Right lobe of liver (tissue), 6 donors: ENCODE measurements around the gene CPNE4. TPM values are rescaled to one million over a fixed set of nuclear protein-coding genes. Genes with fewer than 3 reads are reported as not detected.

Experiments
- ATAC-seq, 4 donors: fragments of 200-7000 bp; cut with Tn5 transposase; one replicate each; pipeline ENCODE4 v1.9.1; 2020; ENCODE audit warnings: mild to moderate bottlenecking in 4 of 4, moderate library complexity in 4 of 4
- DNase-seq, 3 donors: peaks; one replicate each; pipeline ENCODE4 v3.0.0-alpha.2; 2020
- H3K27ac ChIP-seq, 3 donors: fragments of 200-600 bp; one replicate each; pipeline ENCODE4 v1.8.0; 2022
- H3K27me3 ChIP-seq, 2 donors: fragments of 200-600 bp; one replicate each; pipeline ENCODE4 v1.8.0; 2022
- H3K36me3 ChIP-seq, 4 donors: fragments of 200-600 bp; sonication (generic) in 1 of 4; one replicate each; pipeline versions ENCODE4 v1.5.1 to v1.8.0; 2017 to 2022; ENCODE audit warnings: control low read depth in 1 of 4
- H3K4me1 ChIP-seq, 4 donors: fragments of 200-600 bp; sonication (generic) in 1 of 4; one replicate each; pipeline versions ENCODE4 v1.5.1 to v1.8.0; 2017 to 2022; ENCODE audit warnings: control low read depth in 1 of 4
- H3K4me3 ChIP-seq, 3 donors: fragments of 200-600 bp; one replicate each; pipeline ENCODE4 v1.8.0; 2022
- H3K9me3 ChIP-seq, 4 donors: fragments of 200-600 bp; sonication (generic) in 1 of 4; one replicate each; pipeline versions ENCODE4 v1.5.1 to v1.8.0; 2017 to 2022; ENCODE audit warnings: control low read depth in 1 of 4
- POLR2A ChIP-seq: fragments of 450-650 bp; IDR thresholded peaks from one replicate; pipeline ENCODE4 v1.6.1; 2017; ENCODE audit warnings: antibody characterized with exemption, mild to moderate bottlenecking
- WGBS: methylation state at CpG from one replicate; pipeline ENCODE4 v1.1.6; 2018; ENCODE audit warnings: low coverage, low lambda C conversion rate; ENCODE audit not compliant: insufficient coverage; ENCODE audit errors: missing lambda C conversion rate; 5-methylcytosine and 5-hydroxymethylcytosine counted together
- intact Hi-C, 2 donors: fragments of 100-400 bp; cut with DNase I; formaldehyde crosslinking; loops; one replicate each; pipeline versions ENCODE4 v1.11.2 to v1.14.1; 2022
- total RNA-seq, 6 experiments: library from RNA; depleted of rRNA in 2 of 6; stranded (reverse); fragments of >200 nt in 2 of 6; fragmentation: NEBNext Ultra II Directional in 3 of 6; extraction: Animal tissue kit (Norgen Biotek cat#: 25700) in 3 of 6; gene quantifications; one replicate each; pipeline versions ENCODE4 v1.1.0 to v1.2.4, GENCODE V29; 2016 to 2023
- TF ChIP-seq, protein P1 (sequence below), 4 donors: fragments of 200-600 bp in 3 of 4; fragments of 450-650 bp in 1 of 4; IDR thresholded peaks; one replicate each; pipeline versions ENCODE4 v1.5.1 to v1.8.0; 2016 to 2022; ENCODE audit warnings: antibody characterized with exemption in 4 of 4, mild to moderate bottlenecking in 2 of 4
- donor health status: DM: no; HTN: yes; CAD: no.
- donor health status: DM: no; HTN: no; CAD: no.
- donor health status: DM: no; HTN: no; CAD: no.
- donor health status: DM: no; HTN: yes; CAD: no.
- donor health status: DM: no; HTN: yes; CAD: no.

Gene CPNE4
- total RNA-seq, 6 experiments from 2014 or later: not detected

DNA sequence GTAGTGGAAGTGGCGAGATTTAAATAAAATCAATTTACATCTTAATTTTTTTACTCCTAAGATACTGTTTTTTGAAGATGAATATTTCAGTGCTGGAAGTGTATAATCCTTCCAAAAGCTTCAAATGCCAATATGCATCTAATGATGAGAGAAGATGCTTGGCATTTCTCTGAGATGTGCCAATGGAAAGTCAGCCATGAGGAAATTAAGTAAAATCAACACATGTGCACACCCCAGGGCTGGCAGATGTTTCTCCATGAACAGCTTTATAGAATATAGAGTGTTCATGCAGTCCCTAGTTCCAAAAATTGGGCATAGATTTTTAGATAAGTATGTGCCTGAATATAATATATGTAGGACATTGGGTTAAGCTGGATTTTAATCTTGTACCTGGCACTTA, 90.1 kb downstream of the CPNE4 start:
- no peaks in the 10 kb centered on the region for H3K4me1 ChIP-seq
- ATAC-seq: no peak
- no peak overlapping the region for H3K27ac ChIP-seq
- no peaks in the 10 kb centered on the region for H3K27me3 ChIP-seq
- H3K36me3 ChIP-seq: no peaks in the 10 kb centered on the region
- intact Hi-C loops: no loop called here
- H3K4me3 ChIP-seq: no peak overlapping the region
- TF ChIP-seq POLR2A: no peak
- TF ChIP-seq, protein P1, sequence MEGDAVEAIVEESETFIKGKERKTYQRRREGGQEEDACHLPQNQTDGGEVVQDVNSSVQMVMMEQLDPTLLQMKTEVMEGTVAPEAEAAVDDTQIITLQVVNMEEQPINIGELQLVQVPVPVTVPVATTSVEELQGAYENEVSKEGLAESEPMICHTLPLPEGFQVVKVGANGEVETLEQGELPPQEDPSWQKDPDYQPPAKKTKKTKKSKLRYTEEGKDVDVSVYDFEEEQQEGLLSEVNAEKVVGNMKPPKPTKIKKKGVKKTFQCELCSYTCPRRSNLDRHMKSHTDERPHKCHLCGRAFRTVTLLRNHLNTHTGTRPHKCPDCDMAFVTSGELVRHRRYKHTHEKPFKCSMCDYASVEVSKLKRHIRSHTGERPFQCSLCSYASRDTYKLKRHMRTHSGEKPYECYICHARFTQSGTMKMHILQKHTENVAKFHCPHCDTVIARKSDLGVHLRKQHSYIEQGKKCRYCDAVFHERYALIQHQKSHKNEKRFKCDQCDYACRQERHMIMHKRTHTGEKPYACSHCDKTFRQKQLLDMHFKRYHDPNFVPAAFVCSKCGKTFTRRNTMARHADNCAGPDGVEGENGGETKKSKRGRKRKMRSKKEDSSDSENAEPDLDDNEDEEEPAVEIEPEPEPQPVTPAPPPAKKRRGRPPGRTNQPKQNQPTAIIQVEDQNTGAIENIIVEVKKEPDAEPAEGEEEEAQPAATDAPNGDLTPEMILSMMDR (IDR thresholded peaks at IDR 0.05): no peak
- no peaks in the 10 kb centered on the region for H3K9me3 ChIP-seq
- 44% methylated on average over 1 of the region's 1 CpG for WGBS
- DNase-seq: no peak

DNA sequence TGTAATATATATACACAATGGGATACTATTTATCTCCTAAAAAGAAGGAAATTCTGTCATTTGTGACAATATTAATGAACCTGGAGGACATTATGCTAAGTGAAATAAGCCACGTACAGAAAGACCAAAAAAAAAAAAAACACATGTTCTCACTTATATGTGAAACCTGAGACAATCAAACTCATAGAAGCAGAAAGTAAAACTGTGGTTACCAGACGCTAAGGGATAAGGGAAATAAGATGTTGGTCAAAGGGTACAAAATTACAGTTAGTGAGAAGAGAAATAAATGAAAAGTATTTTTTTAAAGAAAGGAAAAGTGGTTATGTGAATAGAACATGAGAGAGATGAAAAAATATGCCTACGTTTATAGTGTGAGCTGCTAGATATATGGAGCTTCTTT, 101.1 kb downstream of the CPNE4 start:
- no peaks in the 10 kb centered on the region for H3K27me3 ChIP-seq
- no peak overlapping the region for H3K4me3 ChIP-seq
- no peaks in the 10 kb centered on the region for H3K4me1 ChIP-seq
- DNase-seq (no peak), ATAC-seq (no peak)
- intact Hi-C loops: no loop called here
- TF ChIP-seq POLR2A: no peak
- TF ChIP-seq, protein P1 (IDR thresholded peaks at IDR 0.05): no peak
- H3K27ac ChIP-seq: no peak overlapping the region
- no peaks in the 10 kb centered on the region for H3K36me3 ChIP-seq
- 38% methylated on average over 3 of the region's 3 CpGs for WGBS
- no peaks in the 10 kb centered on the region for H3K9me3 ChIP-seq

DNA sequence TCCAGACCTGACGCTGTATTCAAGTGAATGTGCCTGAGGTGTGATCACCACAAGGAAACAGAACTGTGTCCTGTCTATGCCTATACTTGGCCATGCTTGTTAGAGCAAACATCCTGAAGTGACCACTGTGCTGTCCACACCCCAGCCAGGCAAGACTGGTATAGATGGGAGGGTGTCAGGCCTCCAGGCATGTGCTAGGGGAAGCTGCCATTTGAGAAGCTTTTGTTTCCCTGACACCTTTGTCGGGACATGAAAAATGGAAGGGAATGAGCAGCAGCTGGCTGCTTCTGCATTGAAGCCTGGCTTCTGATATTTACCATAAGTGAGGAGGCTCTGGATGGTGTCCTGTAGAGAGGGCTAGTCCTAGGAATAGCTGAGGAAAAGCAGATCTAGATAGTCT, 106.2 kb downstream of the CPNE4 start:
- WGBS: 66% methylated on average over 2 of the region's 2 CpGs
- H3K9me3 ChIP-seq: no peaks in the 10 kb centered on the region
- no peaks in the 10 kb centered on the region for H3K27me3 ChIP-seq
- intact Hi-C loops: no loop called here
- no peak overlapping the region for H3K4me3 ChIP-seq
- TF ChIP-seq, protein P1 (IDR thresholded peaks at IDR 0.05): no peak
- TF ChIP-seq POLR2A: no peak
- ATAC-seq (no peak), DNase-seq (no peak)
- H3K4me1 ChIP-seq: no peaks in the 10 kb centered on the region
- no peak overlapping the region for H3K27ac ChIP-seq
- no peaks in the 10 kb centered on the region for H3K36me3 ChIP-seq

DNA sequence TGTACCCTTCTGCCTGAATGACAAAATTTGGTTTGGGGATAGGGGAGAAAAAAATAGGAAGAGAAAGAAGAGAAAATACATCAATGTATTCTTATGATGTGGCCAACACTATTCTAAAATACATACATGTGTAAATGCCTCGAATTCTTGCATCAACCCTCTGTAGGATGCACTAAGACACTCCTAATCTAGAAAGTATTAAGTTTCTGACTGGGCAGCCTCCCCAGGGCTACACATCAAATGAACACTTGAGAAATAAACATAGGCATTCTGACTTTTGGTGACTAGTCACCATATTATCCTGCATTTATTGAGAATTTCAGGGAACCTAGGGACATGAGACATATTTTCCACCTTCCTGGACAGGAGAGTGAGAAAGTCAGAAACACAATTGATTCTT, 109.2 kb downstream of the CPNE4 start:
- Histone ChIP-seq H3K4me3 (no peak overlapping the region), H3K27me3 (no peaks in the 10 kb centered on the region), H3K36me3 (no peaks in the 10 kb centered on the region), H3K4me1 (no peaks in the 10 kb centered on the region), H3K9me3 (no peaks in the 10 kb centered on the region), H3K27ac (no peak overlapping the region)
- DNase-seq (no peak), ATAC-seq (no peak)
- intact Hi-C loops: no loop called here
- 30% methylated on average over 1 of the region's 1 CpG for WGBS
- TF ChIP-seq, protein P1 (IDR thresholded peaks at IDR 0.05): no peak
- no peak for TF ChIP-seq POLR2A

DNA sequence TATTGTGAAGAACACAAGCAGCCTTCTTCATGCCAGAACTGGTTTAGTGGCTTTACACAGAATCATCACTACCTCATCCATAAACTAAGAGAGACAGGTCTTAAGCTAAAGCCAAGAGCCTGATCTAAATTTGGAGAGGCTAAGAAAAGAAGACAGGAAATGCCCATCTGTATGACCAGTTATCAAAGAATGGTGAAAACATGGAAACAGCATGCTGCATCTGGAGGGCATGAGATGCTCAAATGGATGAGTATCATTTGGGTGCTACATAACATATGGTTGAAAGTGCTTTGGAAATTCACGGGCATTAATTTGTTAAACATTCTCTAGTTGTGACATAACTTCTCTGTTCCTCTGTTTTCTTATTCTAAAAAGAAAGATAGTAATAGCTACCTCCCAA, 112.5 kb downstream of the CPNE4 start:
- no peaks in the 10 kb centered on the region for H3K9me3 ChIP-seq
- no peaks in the 10 kb centered on the region for H3K4me1 ChIP-seq
- H3K4me3 ChIP-seq: no peak overlapping the region
- ATAC-seq (no peak), DNase-seq (no peak)
- no peaks in the 10 kb centered on the region for H3K27me3 ChIP-seq
- H3K27ac ChIP-seq: no peak overlapping the region
- intact Hi-C loops: no loop called here
- TF ChIP-seq, protein P1 (IDR thresholded peaks at IDR 0.05): no peak
- TF ChIP-seq POLR2A: no peak
- 82% methylated on average over 1 of the region's 1 CpG for WGBS
- H3K36me3 ChIP-seq: no peaks in the 10 kb centered on the region
